Caco-2 (cell line): ENCODE measurements around the gene TMED5. TPM values are rescaled to one million over a fixed set of nuclear protein-coding genes. Genes with fewer than 3 reads are reported as not detected.
"Not testable (repeated sequence)": the region's sequence is repeated elsewhere in the genome, so short reads cannot be mapped to it uniquely, and the experiment has no call there.

Experiments used
- BruUV-seq: library from RNA; stranded (reverse); fragments of 400-500 nt; replicated peaks from 2 replicates; lab custom pipeline; 2021; lab: Mats Ljungman, UMichigan
- CTCF ChIA-PET: fragments of 300-600 bp; sonication (Branson Sonifier 250); formaldehyde crosslinking; loops from one replicate; lab custom pipeline; 2022; ENCODE audit warnings: antibody characterized with exemption; lab: Charles Lee
- POLR2A ChIA-PET: fragments of 300-600 bp; sonication (Branson Sonifier 250); formaldehyde crosslinking; loops from one replicate; lab custom pipeline; 2022; ENCODE audit warnings: antibody characterized with exemption; lab: Charles Lee
- DNase-seq, 2 experiments: peaks; one replicate each; pipeline versions ENCODE4 v3.0.0 to v3.0.0-alpha.2; 2020 to 2022
- H3K27me3 ChIP-seq: replicated peaks from 2 replicates; pipeline ENCODE4 v1.6.0; 2011; ENCODE audit warnings: low read length; ENCODE audit not compliant: control insufficient read depth, insufficient read depth
- H3K36me3 ChIP-seq: 2 replicates; pipeline ENCODE4 v1.5.1; 2011; ENCODE audit warnings: low read length; ENCODE audit not compliant: control insufficient read depth, insufficient read depth
- H3K4me1 ChIP-seq: fragments of 250-450 bp; sonication (Bioruptor Pico); 2 replicates; pipeline ENCODE4 v1.5.1; 2020; ENCODE audit warnings: mild to moderate bottlenecking
- H3K4me3 ChIP-seq: 2 replicates; pipeline ENCODE4 v1.5.1; 2011; ENCODE audit warnings: low read depth, mild to moderate bottlenecking, control low read depth, low read length
- H3K9me3 ChIP-seq: fragments of 250-450 bp; sonication (Bioruptor Pico); 2 replicates; pipeline ENCODE4 v1.5.1; 2020; ENCODE audit warnings: mild to moderate bottlenecking, moderate library complexity
- H3K27ac Mint-ChIP-seq: one replicate; pipeline ENCODE4 v1.8.0; 2022; ENCODE audit warnings: mixed read lengths; ENCODE audit not compliant: unreplicated experiment
- H3K27me3 Mint-ChIP-seq: one replicate; pipeline ENCODE4 v1.8.0; 2022; ENCODE audit warnings: mixed read lengths; ENCODE audit not compliant: insufficient read depth, unreplicated experiment
- H3K36me3 Mint-ChIP-seq: one replicate; pipeline ENCODE4 v1.8.0; 2022; ENCODE audit warnings: mild to moderate bottlenecking, mixed read lengths; ENCODE audit not compliant: insufficient read depth, unreplicated experiment
- H3K4me1 Mint-ChIP-seq: one replicate; pipeline ENCODE4 v1.8.0; 2022; ENCODE audit warnings: low read depth, mixed read lengths; ENCODE audit not compliant: unreplicated experiment
- H3K4me3 Mint-ChIP-seq: one replicate; pipeline ENCODE4 v1.8.0; 2022; ENCODE audit warnings: mild to moderate bottlenecking, moderate library complexity, mixed read lengths; ENCODE audit not compliant: unreplicated experiment
- H3K9me3 Mint-ChIP-seq: one replicate; pipeline ENCODE4 v1.8.0; 2022; ENCODE audit warnings: mixed read lengths; ENCODE audit not compliant: unreplicated experiment
- CTCF ChIP-seq, 2 experiments: fragments of 200-600 bp in 1 of 2; IDR thresholded peaks; 1 replicate in 1 of 2; 2 replicates in 1 of 2; pipeline versions ENCODE4 v1.5.1 to v1.8.0; 2011 to 2022; ENCODE audit warnings: antibody characterized with exemption in 1 of 2, control low read depth in 1 of 2, inconsistent platforms in 1 of 2, low read depth in 1 of 2, low read length in 1 of 2, mild to moderate bottlenecking in 1 of 2, moderate library complexity in 1 of 2; ENCODE audit not compliant: insufficient read depth in 1 of 2, severe bottlenecking in 1 of 2, unreplicated experiment in 1 of 2
- intact Hi-C: fragments of 100-400 bp; cut with micrococcal nuclease; formaldehyde crosslinking; loops from one replicate; pipeline ENCODE4 v1.10.0; 2022; ENCODE audit not compliant: unreplicated experiment
- total RNA-seq: library from RNA; stranded (reverse); gene quantifications from 2 replicates; pipeline ENCODE4 v1.2.3, GENCODE V29; 2022

TMED5 gene
- total RNA-seq, 1 experiment from 2014 or later: 52.6 TPM

- no peaks in the 10 kb centered on the region for H3K36me3 ChIP-seq
- CTCF ChIA-PET: no interaction called here
- H3K9me3 ChIP-seq: no peaks in the 10 kb centered on the region
- intact Hi-C loops: no loop called here
- H3K27me3 ChIP-seq: no peaks in the 10 kb centered on the region
- H3K9me3 Mint-ChIP-seq: no peaks in the 10 kb centered on the region
- H3K27me3 Mint-ChIP-seq: no peaks in the 10 kb centered on the region
- no peak overlapping the region for H3K27ac Mint-ChIP-seq
- POLR2A ChIA-PET: no interaction called here
- DNase-seq: no peak
- no peaks in the 10 kb centered on the region for H3K4me1 Mint-ChIP-seq
- no peak overlapping the region for H3K4me3 Mint-ChIP-seq
- no peak for TF ChIP-seq CTCF (IDR thresholded peaks at IDR 0.05; ENCODE audit: insufficient read depth in 1 of 2, low read depth in 1 of 2, low read length in 1 of 2, severe bottlenecking in 1 of 2, unreplicated experiment in 1 of 2)
- peaks cover 19% of the 10 kb centered on the region for H3K36me3 Mint-ChIP-seq
- no TSS peak for BruUV-seq
- no peak overlapping the region for H3K4me3 ChIP-seq
- H3K4me1 ChIP-seq: no peaks in the 10 kb centered on the region
These were observed 15.4 kb downstream of the TMED5 start for GRCh38 chr1:93164816-93165215.

- H3K27ac Mint-ChIP-seq, H3K4me3 Mint-ChIP-seq, intact Hi-C loops, H3K36me3 ChIP-seq, H3K27me3 Mint-ChIP-seq, CTCF ChIA-PET, H3K4me1 ChIP-seq, H3K9me3 Mint-ChIP-seq, DNase-seq, H3K4me3 ChIP-seq, POLR2A ChIA-PET, H3K27me3 ChIP-seq, H3K4me1 Mint-ChIP-seq, H3K9me3 ChIP-seq, BruUV-seq: not testable (repeated sequence)
- peaks cover 14% of the 10 kb centered on the region for H3K36me3 Mint-ChIP-seq
These were observed 16.9 kb downstream of the TMED5 start for GRCh38 chr1:93163314-93163713.

GRCh38 chr1:93159337-93159736 is 20.9 kb downstream of the TMED5 start:
- no peaks in the 10 kb centered on the region for H3K9me3 ChIP-seq
- Mint-ChIP-seq H3K27ac (no peak overlapping the region), H3K27me3 (no peaks in the 10 kb centered on the region), H3K36me3 (peaks cover 13% of the 10 kb centered on the region), H3K9me3 (no peaks in the 10 kb centered on the region), H3K4me3 (no peak overlapping the region), H3K4me1 (no peaks in the 10 kb centered on the region)
- no peak for TF ChIP-seq CTCF (IDR thresholded peaks at IDR 0.05; ENCODE audit: insufficient read depth in 1 of 2, low read depth in 1 of 2, low read length in 1 of 2, severe bottlenecking in 1 of 2, unreplicated experiment in 1 of 2)
- no peaks in the 10 kb centered on the region for H3K27me3 ChIP-seq
- intact Hi-C loops: no loop called here
- ChIA-PET POLR2A (no interaction called here), CTCF (no interaction called here)
- no peak overlapping the region for H3K4me3 ChIP-seq
- H3K4me1 ChIP-seq: no peaks in the 10 kb centered on the region
- no peaks in the 10 kb centered on the region for H3K36me3 ChIP-seq
- no peak for DNase-seq
- BruUV-seq: no TSS peak

GRCh38 chr1:93155335-93155734 is 24.9 kb downstream of the TMED5 start:
- Mint-ChIP-seq H3K36me3 (peaks cover 19% of the 10 kb centered on the region), H3K4me1 (no peaks in the 10 kb centered on the region), H3K27me3 (no peaks in the 10 kb centered on the region), H3K27ac (no peak overlapping the region), H3K4me3 (no peak overlapping the region), H3K9me3 (no peaks in the 10 kb centered on the region)
- TF ChIP-seq CTCF (IDR thresholded peaks at IDR 0.05; ENCODE audit: insufficient read depth in 1 of 2, low read depth in 1 of 2, low read length in 1 of 2, severe bottlenecking in 1 of 2, unreplicated experiment in 1 of 2): no peak
- ChIA-PET CTCF (no interaction called here), POLR2A (no interaction called here)
- intact Hi-C loops: no loop called here
- Histone ChIP-seq H3K4me1 (no peaks in the 10 kb centered on the region), H3K27me3 (no peaks in the 10 kb centered on the region), H3K36me3 (no peaks in the 10 kb centered on the region), H3K4me3 (no peak overlapping the region), H3K9me3 (no peaks in the 10 kb centered on the region)
- no TSS peak for BruUV-seq
- DNase-seq: no peak
